ENCODE data around the gene OAT.

The OAT gene

DNA sequence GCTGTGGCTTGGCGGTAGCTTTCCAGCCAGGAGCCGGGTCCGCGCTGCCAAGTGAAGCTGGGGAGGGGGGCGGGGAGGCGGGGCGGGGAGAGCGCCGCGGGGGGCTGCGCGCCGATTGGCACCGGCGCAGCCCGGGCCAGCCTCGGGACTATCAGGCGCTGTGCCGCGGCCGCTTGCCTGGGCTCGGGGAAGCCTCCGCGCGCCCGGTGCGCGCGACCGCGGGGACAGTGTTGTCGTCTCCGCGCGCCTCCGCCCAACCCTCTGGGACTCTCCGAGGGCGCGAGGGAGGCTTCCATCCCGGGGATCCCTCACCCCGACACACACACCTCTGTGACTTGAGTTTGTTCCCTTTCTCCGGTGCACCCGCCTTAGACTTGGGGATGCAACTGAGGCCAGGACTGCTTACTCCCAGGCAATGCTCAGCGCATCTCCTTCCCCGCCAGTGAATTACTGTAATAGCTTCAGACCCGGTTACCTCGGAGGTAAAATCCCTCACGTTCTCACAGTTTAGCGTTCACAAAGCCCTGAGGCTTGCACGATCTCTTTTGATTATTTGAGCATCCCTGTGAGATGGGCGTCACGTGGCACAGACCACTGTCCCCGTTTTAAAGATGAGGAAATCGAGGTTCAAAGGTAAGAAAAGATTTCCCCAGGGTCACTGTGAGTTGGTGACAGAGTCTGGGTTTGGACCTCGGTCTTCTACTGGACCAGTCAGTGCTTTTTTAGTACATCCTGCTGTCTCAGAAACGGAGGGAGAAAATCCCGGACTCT, 31.5 kb upstream of the OAT start, which contains the start of gene NKX1-2:
TSS of gene NKX1-2 (minus strand) at position 24 of the 771 bp plus-strand sequence. CDS start 92 bp downstream, outside the sequence.
- H4K20me1 ChIP-seq (ENCODE audit: insufficient read depth, low read length, poor library complexity, severe bottlenecking) = no peaks in the 10 kb centered on the region
- no peaks in the 10 kb centered on the region for H3K36me3 ChIP-seq (ENCODE audit: insufficient read depth, low read length)
- H3F3A ChIP-seq (ENCODE audit: low read depth) = no peaks in the 10 kb centered on the region
- H3K4me2 ChIP-seq (ENCODE audit: low read depth, low read length, poor library complexity, severe bottlenecking) = no peak within 1 kb of the TSS
- H3K4me3 ChIP-seq (ENCODE audit: low read length, poor library complexity, severe bottlenecking) = no peak within 1 kb of the TSS
- H3K9me3 ChIP-seq (ENCODE audit: insufficient read depth, low read depth, low read length) = no peaks in the 10 kb centered on the region
- no peaks in the 10 kb centered on the region for H3K9me2 ChIP-seq (replicated peaks; ENCODE audit: low read depth, low read length)
- TF ChIP-seq CTCF (conservative IDR thresholded peaks at IDR 0.05; ENCODE audit: low read length) = no peak
- TF ChIP-seq EZH2phosphoT487 (IDR thresholded peaks at IDR 0.05; ENCODE audit: borderline replicate concordance) = no peak
- no peak within 1 kb of the TSS for H3K9ac ChIP-seq (ENCODE audit: low read depth, low read length, poor library complexity, severe bottlenecking)
- H3K79me2 ChIP-seq (ENCODE audit: insufficient read depth, low read length) = no peaks in the 10 kb centered on the region
- no peaks in the 10 kb centered on the region for H3K4me1 ChIP-seq (ENCODE audit: insufficient read depth, low read length, poor library complexity, severe bottlenecking)
- H3K27me3 ChIP-seq (ENCODE audit: insufficient read depth, low read length, poor library complexity, severe bottlenecking) = no peaks in the 10 kb centered on the region
- no peak within 1 kb of the TSS for H2AFZ ChIP-seq (ENCODE audit: low read length)

- Histone ChIP-seq H3K4me3 (ENCODE audit: low read length, poor library complexity, severe bottlenecking) (no peak overlapping the region), H3K9me3 (ENCODE audit: insufficient read depth, low read depth, low read length) (no peaks in the 10 kb centered on the region), H3K4me2 (ENCODE audit: low read depth, low read length, poor library complexity, severe bottlenecking) (no peak overlapping the region), H3K36me3 (ENCODE audit: insufficient read depth, low read length) (no peaks in the 10 kb centered on the region), H3K9ac (ENCODE audit: low read depth, low read length, poor library complexity, severe bottlenecking) (no peak overlapping the region), H3K27me3 (ENCODE audit: insufficient read depth, low read length, poor library complexity, severe bottlenecking) (no peaks in the 10 kb centered on the region), H3K9me2 (replicated peaks; ENCODE audit: low read depth, low read length) (no peaks in the 10 kb centered on the region), H3K4me1 (ENCODE audit: insufficient read depth, low read length, poor library complexity, severe bottlenecking) (no peaks in the 10 kb centered on the region), H2AFZ (ENCODE audit: low read length) (no peak overlapping the region), H4K20me1 (ENCODE audit: insufficient read depth, low read length, poor library complexity, severe bottlenecking) (no peaks in the 10 kb centered on the region), H3F3A (ENCODE audit: low read depth) (no peaks in the 10 kb centered on the region), H3K79me2 (ENCODE audit: insufficient read depth, low read length) (no peaks in the 10 kb centered on the region)
- no peak for TF ChIP-seq CTCF (conservative IDR thresholded peaks at IDR 0.05; ENCODE audit: low read length)
- TF ChIP-seq EZH2phosphoT487 (IDR thresholded peaks at IDR 0.05; ENCODE audit: borderline replicate concordance) = no peak
These were observed 30.7 kb upstream of the OAT start for GRCh38 chr10:124449170-124450011.

DNA sequence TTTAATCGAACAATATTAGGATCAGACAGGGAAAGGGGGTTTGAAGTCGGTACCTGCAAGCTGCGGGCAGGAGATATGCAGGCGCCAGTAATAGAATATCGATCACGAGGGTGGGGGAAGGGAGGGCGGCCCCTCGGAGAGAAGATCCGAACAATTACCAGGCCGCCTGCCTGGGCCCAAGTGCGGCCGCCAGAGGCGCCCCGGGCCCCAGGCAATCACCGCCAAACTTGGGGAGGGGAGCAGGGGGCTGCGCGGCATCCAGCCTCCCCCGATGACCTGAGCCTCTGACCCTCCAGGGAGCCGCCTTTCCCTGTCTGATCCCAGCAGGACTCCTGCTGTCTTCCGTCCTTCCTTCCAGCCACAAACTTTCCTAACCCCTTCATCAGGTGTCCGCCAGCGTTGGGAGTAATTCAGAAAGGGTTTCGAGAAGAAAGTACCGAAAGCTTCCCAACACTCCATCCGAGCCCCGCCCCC, 30.0 kb upstream of the OAT start:
- Histone ChIP-seq H2AFZ (ENCODE audit: low read length) (no peak overlapping the region), H3K4me2 (ENCODE audit: low read depth, low read length, poor library complexity, severe bottlenecking) (no peak overlapping the region), H3K9me2 (replicated peaks; ENCODE audit: low read depth, low read length) (no peaks in the 10 kb centered on the region), H3F3A (ENCODE audit: low read depth) (no peaks in the 10 kb centered on the region), H3K4me1 (ENCODE audit: insufficient read depth, low read length, poor library complexity, severe bottlenecking) (no peaks in the 10 kb centered on the region), H4K20me1 (ENCODE audit: insufficient read depth, low read length, poor library complexity, severe bottlenecking) (no peaks in the 10 kb centered on the region), H3K9me3 (ENCODE audit: insufficient read depth, low read depth, low read length) (no peaks in the 10 kb centered on the region), H3K27me3 (ENCODE audit: insufficient read depth, low read length, poor library complexity, severe bottlenecking) (no peaks in the 10 kb centered on the region), H3K4me3 (ENCODE audit: low read length, poor library complexity, severe bottlenecking) (no peak overlapping the region), H3K9ac (ENCODE audit: low read depth, low read length, poor library complexity, severe bottlenecking) (no peak overlapping the region), H3K36me3 (ENCODE audit: insufficient read depth, low read length) (no peaks in the 10 kb centered on the region), H3K79me2 (ENCODE audit: insufficient read depth, low read length) (no peaks in the 10 kb centered on the region)
- TF ChIP-seq EZH2phosphoT487 (IDR thresholded peaks at IDR 0.05; ENCODE audit: borderline replicate concordance) (no peak), CTCF (conservative IDR thresholded peaks at IDR 0.05; ENCODE audit: low read length) (no peak)

All from Loucy (cell line).